B cell (primary cell): ENCODE data around the gene RDH11. TPM values are rescaled to one million over a fixed set of nuclear protein-coding genes. Genes with fewer than 3 reads are reported as not detected.

Experiments
- ATAC-seq: fragments of 200-7000 bp; cut with Tn5 transposase; one replicate; pipeline ENCODE4 v1.10.0; 2021; ENCODE audit warnings: low read depth, mild to moderate bottlenecking, moderate number of reproducible peaks, moderate library complexity
- CTCF ChIA-PET: fragments of 350-600 bp; sonication (Branson Sonifier 250); formaldehyde crosslinking; loops from one replicate; lab custom pipeline; 2021; ENCODE audit warnings: antibody characterized with exemption, inconsistent platforms; lab: Charles Lee
- POLR2A ChIA-PET: fragments of 350-600 bp; sonication (Branson Sonifier 250); formaldehyde crosslinking; loops from one replicate; lab custom pipeline; 2021; ENCODE audit warnings: antibody characterized with exemption; lab: Charles Lee
- DNase-seq: peaks from one replicate; pipeline ENCODE4 v3.0.0; 2013
- H2AFZ ChIP-seq: 2 replicates; pipeline ENCODE4 v1.6.1; 2012; ENCODE audit warnings: mild to moderate bottlenecking, low read depth, low read length; ENCODE audit not compliant: insufficient read depth, poor library complexity, severe bottlenecking
- H3K27ac ChIP-seq, 2 donors: 1 replicate in 1 of 2; 2 replicates in 1 of 2; pipeline ENCODE4 v1.5.1; 2012 to 2013; ENCODE audit warnings: low read length in 2 of 2, mild to moderate bottlenecking in 2 of 2, moderate library complexity in 1 of 2
- H3K27me3 ChIP-seq, 4 experiments: fragments of 200-600 bp in 1 of 4; sonication (generic) in 1 of 4; replicated peaks in 1 of 4; 1 replicate in 2 of 4; 2 replicates in 2 of 4; pipeline versions ENCODE4 v1.6.1 to v1.7.0; 2013 to 2016; ENCODE audit warnings: low read length in 3 of 4, mild to moderate bottlenecking in 2 of 4, mixed read lengths in 1 of 4, moderate library complexity in 1 of 4; ENCODE audit not compliant: insufficient read depth in 4 of 4, control insufficient read depth in 3 of 4; ENCODE audit errors: control extremely low read depth in 1 of 4
- H3K36me3 ChIP-seq, 2 experiments: replicated peaks in 1 of 2; 1 replicate in 1 of 2; 2 replicates in 1 of 2; pipeline versions ENCODE4 v1.6.1 to v1.7.1; 2013; ENCODE audit warnings: low read length in 1 of 2; ENCODE audit not compliant: insufficient read depth in 2 of 2, control insufficient read depth in 1 of 2; ENCODE audit errors: control extremely low read depth in 1 of 2, extremely low read depth in 1 of 2
- H3K4me1 ChIP-seq, 2 donors: fragments of 200-600 bp in 1 of 2; sonication (generic) in 1 of 2; 1 replicate in 1 of 2; 2 replicates in 1 of 2; pipeline versions ENCODE4 v1.5.1 to v1.6.1; 2013 to 2017; ENCODE audit warnings: low read length in 2 of 2; ENCODE audit not compliant: control insufficient read depth in 2 of 2, insufficient read depth in 2 of 2
- H3K4me2 ChIP-seq: replicated peaks from 2 replicates; pipeline ENCODE3; 2012; ENCODE audit warnings: mild to moderate bottlenecking, low read depth, low read length; ENCODE audit not compliant: poor library complexity, severe bottlenecking
- H3K4me3 ChIP-seq, 5 experiments: fragments of 200-600 bp in 1 of 5; sonication (generic) in 1 of 5; 1 replicate in 3 of 5; 2 replicates in 2 of 5; pipeline versions ENCODE4 v1.5.1 to v1.7.0; 2011 to 2016; ENCODE audit warnings: low read length in 4 of 5, mild to moderate bottlenecking in 4 of 5, low read depth in 2 of 5, control low read depth in 1 of 5, moderate library complexity in 1 of 5; ENCODE audit not compliant: insufficient read depth in 1 of 5; ENCODE audit errors: control extremely low read depth in 1 of 5, extremely low read depth in 1 of 5
- H3K79me2 ChIP-seq: fragments of 200-600 bp; sonication (generic); one replicate; pipeline ENCODE4 v1.6.0; 2016; ENCODE audit warnings: low read length; ENCODE audit not compliant: control insufficient read depth, insufficient read depth
- H3K9ac ChIP-seq: fragments of 200-600 bp; sonication (generic); 2 replicates; pipeline ENCODE4 v1.6.1; 2017; ENCODE audit warnings: mild to moderate bottlenecking, low read length, moderate library complexity
- H3K9me3 ChIP-seq, 3 donors: one replicate each; pipeline versions ENCODE4 v1.6.1 to v1.7.1; 2013; ENCODE audit warnings: low read length in 2 of 3; ENCODE audit not compliant: control insufficient read depth in 2 of 3, insufficient read depth in 1 of 3; ENCODE audit errors: control extremely low read depth in 1 of 3
- H4K20me1 ChIP-seq: 2 replicates; pipeline ENCODE4 v1.6.0; 2012; ENCODE audit warnings: mild to moderate bottlenecking, low read length; ENCODE audit not compliant: insufficient read depth, control insufficient read depth, poor library complexity, severe bottlenecking
- H3K27ac Mint-ChIP-seq: one replicate; pipeline ENCODE4 v1.8.0; 2021; ENCODE audit warnings: mixed read lengths
- H3K27me3 Mint-ChIP-seq: one replicate; pipeline ENCODE4 v1.8.0; 2021; ENCODE audit warnings: mixed read lengths
- H3K4me1 Mint-ChIP-seq: one replicate; pipeline ENCODE4 v1.8.0; 2021; ENCODE audit warnings: mixed read lengths
- H3K4me3 Mint-ChIP-seq: one replicate; pipeline ENCODE4 v1.8.0; 2021; ENCODE audit warnings: mixed read lengths
- H3K9me3 Mint-ChIP-seq: one replicate; pipeline ENCODE4 v1.8.0; 2022; ENCODE audit warnings: mixed read lengths; ENCODE audit not compliant: insufficient read depth
- CTCF ChIP-seq: fragments of 200-600 bp; IDR thresholded peaks from one replicate; pipeline ENCODE4 v1.8.0; 2022; ENCODE audit warnings: antibody characterized with exemption, mild to moderate bottlenecking
- EZH2 ChIP-seq: IDR thresholded peaks from 2 replicates; pipeline ENCODE4 v1.6.1; 2012; ENCODE audit warnings: borderline replicate concordance, low read depth, mild to moderate bottlenecking, moderate library complexity, low read length; ENCODE audit not compliant: insufficient read depth, poor library complexity, severe bottlenecking
- WGBS: methylation state at CpG from one replicate; pipeline ENCODE4 v1.1.5; 2013; ENCODE audit warnings: missing lambda C conversion rate; ENCODE audit not compliant: insufficient coverage; 5-methylcytosine and 5-hydroxymethylcytosine counted together
- intact Hi-C: fragments of 100-400 bp; cut with micrococcal nuclease; formaldehyde crosslinking; loops from one replicate; pipeline ENCODE4 v1.10.0; 2022
- polyA plus RNA-seq: library from polyadenylated mRNA; depleted of rRNA; stranded (reverse); fragments of >200 nt; gene quantifications from 2 replicates; pipeline ENCODE4 v1.2.3, GENCODE V29; 2012
- total RNA-seq, 2 donors: library from RNA; stranded (reverse); fragments of 120-200 nt in 1 of 2; gene quantifications; 1 replicate in 1 of 2; 2 replicates in 1 of 2; pipeline versions ENCODE4 v1.2.3 to v1.2.4, GENCODE V29; 2013 to 2022

RDH11 gene
- total and polyA plus RNA-seq, 2 donors (not counting 1 experiment from before 2014, with no cell fraction given), result 32.8 to 35.2 TPM

GRCh38 chr14:67733616-67734015, 38.1 kb upstream of the RDH11 start:
- Histone ChIP-seq H3K27me3 (no peaks in the 10 kb centered on the region), H3K4me3 (no peak overlapping the region), H3K27ac (no peak overlapping the region), H3K79me2 (no peaks in the 10 kb centered on the region), H3K9me3 (no peaks in the 10 kb centered on the region), H2AFZ (no peak overlapping the region), H4K20me1 (no peaks in the 10 kb centered on the region), H3K36me3 (no peaks in the 10 kb centered on the region), H3K9ac (no peak overlapping the region), H3K4me2 (no peak overlapping the region), H3K4me1 (no peaks in the 10 kb centered on the region)
- H3K27me3 Mint-ChIP-seq, result no peaks in the 10 kb centered on the region
- ChIA-PET POLR2A (no interaction called here), CTCF (no interaction called here)
- DNase-seq (no peak), ATAC-seq (no peak)
- no peaks in the 10 kb centered on the region for H3K4me1 Mint-ChIP-seq
- intact Hi-C loops, result no loop called here
- WGBS, result 91% methylated on average over 4 of the region's 4 CpGs
- H3K27ac Mint-ChIP-seq, result no peak overlapping the region
- no peak for TF ChIP-seq EZH2
- TF ChIP-seq CTCF, result no peak
- H3K9me3 Mint-ChIP-seq, result no peaks in the 10 kb centered on the region
- H3K4me3 Mint-ChIP-seq, result no peak overlapping the region

GRCh38 chr14:67729072-67729885, 33.7 kb upstream of the RDH11 start:
- H3K27ac Mint-ChIP-seq, result no peak overlapping the region

More at GRCh38 chr14:67729072-67729885, 33.7 kb upstream of the RDH11 start:
- ChIA-PET POLR2A (no interaction called here), CTCF (interaction anchor here (1.6 kb wide), 1 partner anchor 25 kb away, joined by 4 read pairs; no protein-coding TSS in a partner anchor)
- no peaks in the 10 kb centered on the region for H3K36me3 ChIP-seq
- H3K79me2 ChIP-seq, result no peaks in the 10 kb centered on the region
- H3K9me3 Mint-ChIP-seq, result no peaks in the 10 kb centered on the region
- H3K4me3 Mint-ChIP-seq, result no peak overlapping the region
- DNase-seq (no peak), ATAC-seq (no peak)
- peaks cover 0 to 14% (median 0%) of the 10 kb centered on the region in 4 experiments for H3K27me3 ChIP-seq
- no peak overlapping the region for H3K4me2 ChIP-seq
- no peaks in the 10 kb centered on the region for H4K20me1 ChIP-seq
- no peaks in the 10 kb centered on the region for H3K4me1 ChIP-seq
- no peak overlapping the region for H3K9ac ChIP-seq
- H3K27me3 Mint-ChIP-seq, result peaks cover 17% of the 10 kb centered on the region
- no peaks in the 10 kb centered on the region for H3K4me1 Mint-ChIP-seq
- WGBS, result 93% methylated on average over 14 of the region's 21 CpGs
- no peak overlapping the region for H3K4me3 ChIP-seq
- H3K27ac ChIP-seq, result no peak overlapping the region
- TF ChIP-seq EZH2 (no peak), CTCF (no peak)
- H2AFZ ChIP-seq, result no peak overlapping the region
- intact Hi-C loops, result no loop called here
- peaks cover 0 to 6% (median 0%) of the 10 kb centered on the region in 3 donors for H3K9me3 ChIP-seq
